GM12872 (cell line): ENCODE results near the gene WBP11.

Experiments used
- CTCF ChIP-seq: IDR thresholded peaks from 3 replicates; pipeline ENCODE4 v1.5.1; 2011; ENCODE audit warnings: low read depth, mild to moderate bottlenecking, low read length, moderate library complexity; ENCODE audit not compliant: insufficient read depth

The WBP11 gene

GRCh38 chr12:14825256-14825655 is 22.0 kb upstream of the WBP11 start:
- no peak for TF ChIP-seq CTCF

DNA sequence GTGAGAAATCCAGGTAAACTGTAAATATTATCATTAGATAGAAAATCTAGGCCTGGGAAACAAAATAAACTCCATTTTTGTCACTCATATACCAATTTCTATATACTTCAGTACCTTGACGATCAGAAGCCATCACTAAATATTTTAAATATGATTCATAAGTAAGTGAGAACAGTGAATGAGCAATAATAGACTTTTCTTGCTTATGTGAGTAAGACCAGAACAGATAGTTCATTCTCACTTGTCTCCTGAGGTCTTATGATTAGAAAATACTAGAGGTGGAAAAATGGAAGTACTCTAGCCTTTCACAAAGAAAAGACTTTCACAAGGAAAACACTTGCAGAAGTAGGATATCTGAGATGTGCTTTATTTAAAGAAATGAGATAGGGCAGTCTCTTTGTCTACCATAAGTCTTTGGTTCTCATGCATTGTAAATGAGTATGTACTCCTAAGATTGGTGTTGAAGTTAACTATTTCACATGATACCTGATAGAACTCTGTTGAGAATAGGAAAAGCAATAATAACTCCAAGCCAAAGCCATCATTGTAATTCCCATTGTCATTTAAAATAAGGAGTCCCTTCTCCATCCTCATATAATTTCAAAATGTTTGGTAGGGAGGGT is 20.8 kb upstream of the WBP11 start:
- TF ChIP-seq CTCF: no peak

DNA sequence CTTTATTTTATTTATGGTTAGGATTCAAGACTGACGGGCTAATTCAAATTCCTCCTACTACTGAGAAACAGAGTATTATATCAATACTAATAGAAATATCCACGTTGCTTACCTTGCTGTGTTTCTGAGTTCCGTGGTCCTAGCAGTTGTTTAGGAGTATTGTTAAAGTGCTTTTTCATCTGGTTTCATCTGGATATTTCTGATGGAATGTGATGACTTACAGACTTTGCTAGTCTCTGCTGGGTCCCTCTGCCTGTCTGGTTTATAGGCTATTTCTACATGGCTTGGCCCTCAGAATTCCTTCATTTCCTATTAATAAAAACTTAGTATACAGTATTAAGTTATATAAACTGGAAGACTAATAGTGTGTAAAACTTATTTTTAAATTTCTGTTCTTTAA is 10.7 kb upstream of the WBP11 start, which contains the start of gene SMCO3:
Gene SMCO3 (minus strand): TSS at position 169 of the 400 bp plus-strand sequence. CDS start 7,502 bp downstream, outside the sequence.
- no peak for TF ChIP-seq CTCF

DNA sequence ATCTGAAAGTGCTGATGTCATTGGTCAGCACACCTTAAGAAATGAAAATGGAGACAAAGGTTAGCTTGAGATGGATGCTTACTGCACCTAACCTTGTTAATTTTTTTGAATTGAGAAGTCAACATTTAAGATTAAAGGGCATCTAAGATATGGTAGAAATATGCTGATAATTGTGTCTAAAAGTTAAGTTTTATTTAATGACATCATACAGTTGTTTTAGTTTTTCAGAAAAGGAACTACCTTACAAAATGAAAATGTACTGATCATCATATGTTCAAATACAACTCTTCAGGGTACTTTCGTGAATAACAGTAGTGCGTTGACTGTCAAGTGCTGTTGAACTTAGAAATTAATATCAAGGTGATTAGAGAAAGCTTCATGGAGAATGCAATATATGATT is 8.2 kb upstream of the WBP11 start:
- TF ChIP-seq CTCF: no peak

GRCh38 chr12:14810953-14811483 is 7.7 kb upstream of the WBP11 start:
- peak; percentile 22; the same call in 1 of the 3 replicates for TF ChIP-seq CTCF

DNA sequence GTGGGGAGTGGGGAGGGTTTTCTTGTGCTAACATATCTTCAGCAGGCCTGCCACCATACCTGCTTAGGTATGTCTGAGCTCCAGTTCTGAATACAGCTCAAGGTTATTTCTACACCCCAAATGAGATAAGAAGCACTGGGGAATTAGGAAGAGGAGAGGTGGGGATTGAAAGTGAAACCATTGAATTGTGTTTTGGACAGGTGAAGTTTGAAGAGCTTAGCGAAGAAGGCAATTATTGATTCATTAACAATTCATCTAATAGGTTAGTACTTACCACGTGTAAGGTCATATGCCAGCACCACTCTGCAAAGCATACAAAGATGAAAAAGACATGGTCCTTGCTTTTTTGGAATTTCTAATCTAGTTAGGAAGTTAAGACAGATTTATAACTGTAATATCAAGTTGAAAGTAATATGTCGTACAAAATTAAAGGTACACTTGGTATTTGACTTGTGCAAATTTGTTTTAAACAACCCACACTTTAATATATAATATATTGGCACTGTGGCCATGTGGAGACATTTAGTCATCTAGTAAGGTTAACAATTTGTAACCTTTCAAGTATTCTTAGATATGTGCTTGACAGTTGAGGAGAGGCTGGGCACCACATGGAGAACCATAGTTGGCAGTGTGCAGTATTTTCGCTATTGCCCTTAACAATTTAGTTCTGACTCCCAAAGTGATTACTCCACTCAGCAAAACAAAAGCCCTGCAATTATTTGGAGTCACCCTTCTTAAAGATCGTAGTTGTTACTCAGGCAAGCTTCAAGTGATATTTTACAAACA is 7.1 kb upstream of the WBP11 start:
- TF ChIP-seq CTCF: no peak

- TF ChIP-seq CTCF: no peak
These were observed 517 bp upstream of the WBP11 start for GRCh38 chr12:14803830-14804160.
